ENCODE results near the gene DPP6. TPM values are rescaled to one million over a fixed set of nuclear protein-coding genes. Genes with fewer than 3 reads are reported as not detected.

Gene DPP6
- total RNA-seq, 1 experiment from 2014 or later, result not detected

- TF ChIP-seq TCF7L2 (IDR thresholded peaks at IDR 0.05; ENCODE audit: low read depth, low read length) (no peak), REST (IDR thresholded peaks at IDR 0.05; ENCODE audit: insufficient read depth in 1 of 2, low read depth in 2 of 2, low read length in 1 of 2) (no peak), POLR2AphosphoS5 (IDR thresholded peaks at IDR 0.05; ENCODE audit: low read depth, low read length) (no peak), CTCF (IDR thresholded peaks at IDR 0.05) (no peak), SIN3A (IDR thresholded peaks at IDR 0.05; ENCODE audit: borderline replicate concordance, insufficient read depth, low read depth, low read length) (no peak)
- POLR2A ChIA-PET, result no interaction called here
- H3K9me3 ChIP-seq (ENCODE audit: control insufficient read depth, insufficient read depth, low read depth, low read length), result no peaks in the 10 kb centered on the region
- ATAC-seq, result no peak
- no peak for DNase-seq (ENCODE audit: low read depth, low spot score)
- in situ Hi-C loops (cut with HindIII; ENCODE audit: low pct_unique_long_range_greater_than_20kb, low sequenced_read_pairs) (no loop called here), intact Hi-C loops (cut with micrococcal nuclease; ENCODE audit: unreplicated experiment) (no loop called here)
- CTCF ChIA-PET, result no interaction called here
- no TSS peak for BruUV-seq (replicated peaks)
- no peaks in the 10 kb centered on the region for H3K36me3 ChIP-seq (ENCODE audit: control insufficient read depth, insufficient read depth, low read length)
- no peaks in the 10 kb centered on the region; the same call in 1 of the 2 replicates for H3K4me1 ChIP-seq (ENCODE audit: control insufficient read depth, insufficient read depth, low read length)
- H3K27me3 ChIP-seq (ENCODE audit: control insufficient read depth, insufficient read depth, low read length), result 0 out of 2 replicates have a peak, but pooled peaks cover 2% of the 10 kb centered on the region
- no peak overlapping the region for H3K27ac ChIP-seq (ENCODE audit: low read length)
- H3K4me3 ChIP-seq (ENCODE audit: low read depth in 2 of 2, low read length in 2 of 2), result no peak overlapping the region
Measured at GRCh38 chr7:154917808-154918160, 865.6 kb downstream of the DPP6 start.

- CTCF ChIA-PET, result no interaction called here
- intact Hi-C loops (cut with micrococcal nuclease; ENCODE audit: unreplicated experiment), result no loop called here
- no peaks in the 10 kb centered on the region for H3K36me3 ChIP-seq (ENCODE audit: control insufficient read depth, insufficient read depth, low read length)
- no peak overlapping the region for H3K4me3 ChIP-seq (ENCODE audit: low read depth in 2 of 2, low read length in 2 of 2)
- DNase-seq (ENCODE audit: low read depth, low spot score) (no peak), ATAC-seq (no peak)
- 0 out of 2 replicates have a peak, but pooled peaks cover 2% of the 10 kb centered on the region for H3K27me3 ChIP-seq (ENCODE audit: control insufficient read depth, insufficient read depth, low read length)
- no peaks in the 10 kb centered on the region for H3K9me3 ChIP-seq (ENCODE audit: control insufficient read depth, insufficient read depth, low read depth, low read length)
- POLR2A ChIA-PET, result no interaction called here
- H3K27ac ChIP-seq (ENCODE audit: low read length), result no peak overlapping the region
- TF ChIP-seq REST (IDR thresholded peaks at IDR 0.05; ENCODE audit: insufficient read depth in 1 of 2, low read depth in 2 of 2, low read length in 1 of 2), result no peak
- TF ChIP-seq TCF7L2 (IDR thresholded peaks at IDR 0.05; ENCODE audit: low read depth, low read length), result no peak
- no peak for TF ChIP-seq POLR2AphosphoS5 (IDR thresholded peaks at IDR 0.05; ENCODE audit: low read depth, low read length)
- TF ChIP-seq CTCF (IDR thresholded peaks at IDR 0.05), result no peak
- TF ChIP-seq SIN3A (IDR thresholded peaks at IDR 0.05; ENCODE audit: borderline replicate concordance, insufficient read depth, low read depth, low read length), result no peak
- no TSS peak for BruUV-seq (replicated peaks)
- H3K4me1 ChIP-seq (ENCODE audit: control insufficient read depth, insufficient read depth, low read length), result no peaks in the 10 kb centered on the region; the same call in 1 of the 2 replicates
- in situ Hi-C loops (cut with HindIII; ENCODE audit: low pct_unique_long_range_greater_than_20kb, low sequenced_read_pairs), result no loop called here
Measured at GRCh38 chr7:154918266-154918665, 866.1 kb downstream of the DPP6 start.

All from Panc1 (cell line).